Esophagus squamous epithelium (tissue), 5 donors: ENCODE measurements around the gene PRKAG1. TPM values are rescaled to one million over a fixed set of nuclear protein-coding genes. Genes with fewer than 3 reads are reported as not detected.

ENCODE experiments used
- DNase-seq: peaks from one replicate; lab custom pipeline; 2025; lab: John Stamatoyannopoulos, UW
- H3K27ac ChIP-seq, 4 donors: fragments of 200-600 bp; sonication (generic); one replicate each; pipeline ENCODE4 v1.5.1; 2016 to 2019; ENCODE audit warnings: mild to moderate bottlenecking in 1 of 4
- H3K27me3 ChIP-seq, 4 donors: fragments of 200-600 bp; sonication (generic); 1 replicate in 3 of 4; 2 replicates in 1 of 4; pipeline versions ENCODE4 v1.5.1 to v1.6.0; 2017 to 2021; ENCODE audit warnings: antibody characterized with exemption in 1 of 4
- H3K36me3 ChIP-seq, 3 donors: fragments of 200-600 bp; sonication (generic); one replicate each; pipeline ENCODE4 v1.5.1; 2016 to 2019
- H3K4me1 ChIP-seq, 3 donors: fragments of 200-600 bp; sonication (generic); one replicate each; pipeline ENCODE4 v1.5.1; 2017 to 2019
- H3K4me3 ChIP-seq, 4 donors: fragments of 200-600 bp; sonication (generic); 1 replicate in 3 of 4; 2 replicates in 1 of 4; pipeline ENCODE4 v1.5.1; 2016 to 2019; ENCODE audit warnings: mild to moderate bottlenecking in 2 of 4, moderate library complexity in 1 of 4
- H3K9me3 ChIP-seq, 3 donors: fragments of 200-600 bp; sonication (generic); one replicate each; pipeline ENCODE4 v1.5.1; 2016 to 2019
- CTCF ChIP-seq, 6 experiments: fragments of 450-650 bp in 4 of 6; fragments of 200-600 bp in 2 of 6; sonication (generic) in 2 of 6; IDR thresholded peaks; one replicate each; pipeline ENCODE4 v1.5.1; 2016 to 2019; ENCODE audit warnings: antibody characterized with exemption in 6 of 6, mild to moderate bottlenecking in 4 of 6, moderate library complexity in 4 of 6
- POLR2A ChIP-seq, 4 donors: fragments of 450-650 bp; IDR thresholded peaks; one replicate each; pipeline ENCODE4 v1.6.1; 2017; ENCODE audit warnings: antibody characterized with exemption in 4 of 4, mild to moderate bottlenecking in 4 of 4, moderate library complexity in 3 of 4
- WGBS, 2 donors: methylation state at CpG; one replicate each; pipeline ENCODE4 v1.1.5; 2018; 5-methylcytosine and 5-hydroxymethylcytosine counted together
- intact Hi-C: fragments of 100-400 bp; cut with DNase I; formaldehyde crosslinking; loops from one replicate; pipeline ENCODE4 v1.15.0; 2022
- small RNA-seq, 4 donors: library from RNA; depleted of rRNA; stranded (forward); fragments of <200 nt; gene quantifications; one replicate each; pipeline ENCODE3, GENCODE V24; 2016
- total RNA-seq, 4 donors: library from RNA; depleted of rRNA; stranded (reverse); fragments of >200 nt; gene quantifications; one replicate each; pipeline ENCODE4 v1.1.0, GENCODE V29; 2016
- donor health status: DM: yes; HTN: yes; CAD: no.

The PRKAG1 gene
- total RNA-seq, 4 donors from 2014 or later = 31.9 to 58.6 (median 47.8) TPM

GRCh38 chr12:48954841-48955501, 63.6 kb downstream of the PRKAG1 start:
- no peak overlapping the region for H3K4me3 ChIP-seq
- peaks cover 0 to 40% (median 4%) of the 10 kb centered on the region in 3 donors for H3K36me3 ChIP-seq
- TF ChIP-seq CTCF (IDR thresholded peaks at IDR 0.05) (no peak), POLR2A (IDR thresholded peaks at IDR 0.05) (no peak)
- no peak overlapping the region for H3K27ac ChIP-seq
- peaks cover 13 to 53% (median 15%) of the 10 kb centered on the region in 3 donors for H3K4me1 ChIP-seq
- intact Hi-C loops = no loop called here
- H3K27me3 ChIP-seq = no peaks in the 10 kb centered on the region
- no peak for DNase-seq
- no peaks in the 10 kb centered on the region for H3K9me3 ChIP-seq
- 53 to 60% methylated on average over 3 of the region's 3 CpGs for WGBS, 2 donors

DNA sequence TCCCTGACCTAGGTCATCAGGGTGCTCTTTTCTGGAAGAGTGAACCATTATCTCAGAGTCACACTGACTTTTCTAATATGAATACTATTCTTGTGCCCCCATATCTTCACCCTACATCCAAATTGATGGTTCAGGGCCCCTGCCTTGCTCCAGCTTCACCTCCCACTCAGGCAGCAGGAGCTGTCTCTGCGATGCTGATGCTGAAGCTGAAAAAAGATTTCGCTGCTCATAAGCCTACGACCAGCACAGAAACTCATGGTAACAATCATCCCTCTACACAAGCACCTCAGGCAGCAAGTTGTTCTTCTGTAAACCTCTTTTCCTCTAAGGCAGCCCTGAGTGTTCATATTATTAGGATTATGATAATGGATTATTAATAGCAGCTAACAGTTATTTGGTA, 64.5 kb downstream of the PRKAG1 start:
- Histone ChIP-seq H3K36me3 (peaks cover 0 to 49% (median 4%) of the 10 kb centered on the region in 3 donors), H3K4me1 (peaks cover 13 to 53% (median 15%) of the 10 kb centered on the region in 3 donors), H3K9me3 (no peaks in the 10 kb centered on the region), H3K27me3 (no peaks in the 10 kb centered on the region), H3K4me3 (no peak overlapping the region), H3K27ac (no peak overlapping the region)
- no peak for DNase-seq
- intact Hi-C loops = no loop called here
- TF ChIP-seq POLR2A (IDR thresholded peaks at IDR 0.05) (no peak), CTCF (IDR thresholded peaks at IDR 0.05) (no peak)
- 94 to 98% methylated on average over 3 of the region's 3 CpGs for WGBS, 2 donors

DNA sequence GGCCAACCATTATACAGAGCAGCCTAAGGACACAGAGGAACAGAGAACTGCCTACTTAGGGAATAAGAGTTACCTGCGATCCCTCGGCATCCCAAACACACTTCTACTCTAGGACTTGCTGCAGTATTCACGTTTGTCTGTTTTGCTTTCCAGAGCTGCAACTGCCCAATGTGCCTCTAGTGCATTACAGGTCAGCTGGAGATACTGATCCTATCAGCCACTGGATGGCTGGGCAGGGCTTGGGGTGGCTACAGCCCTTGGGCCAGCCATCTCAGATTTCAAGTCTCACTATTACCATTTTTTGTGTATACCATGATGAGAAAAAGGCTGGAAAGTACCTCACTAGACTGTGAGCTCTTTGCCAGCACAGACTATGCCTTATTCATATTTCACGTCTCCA, 65.9 kb downstream of the PRKAG1 start:
- Histone ChIP-seq H3K27ac (no peak overlapping the region), H3K9me3 (no peaks in the 10 kb centered on the region), H3K4me3 (no peak overlapping the region), H3K27me3 (no peaks in the 10 kb centered on the region), H3K36me3 (peaks cover 0 to 56% (median 4%) of the 10 kb centered on the region in 3 donors), H3K4me1 (peaks cover 11 to 54% (median 11%) of the 10 kb centered on the region in 3 donors)
- TF ChIP-seq CTCF (IDR thresholded peaks at IDR 0.05) (no peak), POLR2A (IDR thresholded peaks at IDR 0.05) (no peak)
- intact Hi-C loops = no loop called here
- 78 to 83% methylated on average over 4 of the region's 4 CpGs for WGBS, 2 donors
- no peak for DNase-seq

Small RNAs within 50 kb of the gene (small RNA-seq; reads per million reads assigned to genes)
- gene RNU6-940P = 0 reads per million in 4 donors

Other genes with a start within 250 kb of the PRKAG1 start
- 10 to 100 TPM; 11.5 to 14.7 (median 13.9) TPM for gene ADCY6, start 229.7 kb downstream of the PRKAG1 start, total RNA-seq
- gene CACNB3, start 200.3 kb downstream of the PRKAG1 start, total RNA-seq = 10 to 100 TPM; 13.4 to 19.5 (median 14.0) TPM
- gene DDX23, start 166.6 kb downstream of the PRKAG1 start, total RNA-seq = 10 to 100 TPM; 46.0 to 71.5 (median 56.7) TPM
- gene RND1, start 152.9 kb downstream of the PRKAG1 start, total RNA-seq = 1 to 10 TPM in 2 of 4 donors, under 1 TPM in 2; 0.57 to 6.1 (median 0.95) TPM
- gene FKBP11, start 93.3 kb downstream of the PRKAG1 start, total RNA-seq = 10 to 100 TPM in 3 of 4 donors, 1 to 10 TPM in 1; 9.5 to 28.6 (median 11.8) TPM
- 10 to 100 TPM; 52.2 to 76.2 (median 61.6) TPM for gene ARF3, start 61.3 kb downstream of the PRKAG1 start, total RNA-seq
- gene WNT10B, start 47.0 kb downstream of the PRKAG1 start, total RNA-seq = 1 to 10 TPM in 1 of 4 donors, under 1 TPM in 3; 0.19 to 6.3 (median 0.61) TPM
- gene WNT1, start 40.5 kb downstream of the PRKAG1 start, total RNA-seq = under 1 TPM in 1 of 4 donors, not detected in 3; 0.41 TPM
- gene DDN, start 19.4 kb downstream of the PRKAG1 start, total RNA-seq = under 1 TPM; 0.19 to 0.40 (median 0.26) TPM
- 10 to 100 TPM; 29.4 to 67.9 (median 47.9) TPM for gene KMT2D, start 42.0 kb upstream of the PRKAG1 start, total RNA-seq
- under 1 TPM in 2 of 4 donors, not detected in 2; 0.23 to 0.44 TPM for gene RHEBL1, start 51.2 kb upstream of the PRKAG1 start, total RNA-seq
- under 1 TPM in 3 of 4 donors, not detected in 1; 0.19 to 0.31 (median 0.21) TPM for gene DHH, start 76.0 kb upstream of the PRKAG1 start, total RNA-seq
- gene LMBR1L, start 92.1 kb upstream of the PRKAG1 start, total RNA-seq = 10 to 100 TPM; 13.7 to 41.8 (median 27.8) TPM
- gene TUBA1B, start 112.6 kb upstream of the PRKAG1 start, total RNA-seq = 100 to 1,000 TPM; 414 to 957 (median 699) TPM
- gene TUBA1A, start 170.3 kb upstream of the PRKAG1 start, total RNA-seq = 10 to 100 TPM; 14.5 to 91.0 (median 46.2) TPM
- gene TUBA1C, start 246.3 kb upstream of the PRKAG1 start, total RNA-seq = 1,000 to 10,000 TPM in 1 of 4 donors, 100 to 1,000 TPM in 3; 587 to 1,132 (median 718) TPM